Measurements from ENCODE around the gene SOX1. TPM values are rescaled to one million over a fixed set of nuclear protein-coding genes. Genes with fewer than 3 reads are reported as not detected.

Gene SOX1
- total and polyA plus RNA-seq, 4 donors, result 0.99 to 8.0 (median 4.2) TPM

DNA sequence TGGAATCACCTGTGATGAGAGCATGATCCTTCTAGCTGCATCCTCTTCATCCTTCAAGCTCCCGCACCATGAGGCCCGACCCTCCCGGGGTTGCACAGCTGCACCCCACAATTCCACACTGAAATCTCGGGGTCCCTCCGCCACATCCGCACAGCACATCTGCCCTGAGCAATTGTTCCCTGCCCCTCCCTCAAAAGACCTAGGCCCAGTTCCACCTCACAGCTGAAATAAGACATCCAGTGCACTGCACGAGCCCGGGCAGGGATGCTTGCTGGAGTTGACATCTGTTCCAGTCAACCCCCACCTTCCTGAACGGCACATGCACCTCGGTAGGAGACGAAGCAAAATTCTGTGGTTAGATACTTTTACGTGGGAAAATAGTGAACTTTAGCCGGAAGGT lies 14.7 kb upstream of the SOX1 start:
- H3K27me3 ChIP-seq (ENCODE audit: control insufficient read depth, insufficient read depth, low read length), result peaks cover 63% of the 10 kb centered on the region
- DNase-seq (ENCODE audit: low read depth in 4 of 6, low spot score in 6 of 6), result peak in 1 of 6 donors; percentile 1
- H3K4me1 ChIP-seq (ENCODE audit: control insufficient read depth, insufficient read depth, low read length), result peaks cover 39% of the 10 kb centered on the region
- no peaks in the 10 kb centered on the region for H3K9me3 ChIP-seq (ENCODE audit: control insufficient read depth, insufficient read depth, low read length)
- 64% methylated on average over 6 of the region's 13 CpGs for WGBS (ENCODE audit: insufficient coverage)
- no peak overlapping the region for H3K27ac ChIP-seq (ENCODE audit: low read depth, low read length)
- no peak overlapping the region for H3K4me3 ChIP-seq (ENCODE audit: low read depth, low read length)
- H3K36me3 ChIP-seq (ENCODE audit: control insufficient read depth, insufficient read depth, low read length), result no peaks in the 10 kb centered on the region

DNA sequence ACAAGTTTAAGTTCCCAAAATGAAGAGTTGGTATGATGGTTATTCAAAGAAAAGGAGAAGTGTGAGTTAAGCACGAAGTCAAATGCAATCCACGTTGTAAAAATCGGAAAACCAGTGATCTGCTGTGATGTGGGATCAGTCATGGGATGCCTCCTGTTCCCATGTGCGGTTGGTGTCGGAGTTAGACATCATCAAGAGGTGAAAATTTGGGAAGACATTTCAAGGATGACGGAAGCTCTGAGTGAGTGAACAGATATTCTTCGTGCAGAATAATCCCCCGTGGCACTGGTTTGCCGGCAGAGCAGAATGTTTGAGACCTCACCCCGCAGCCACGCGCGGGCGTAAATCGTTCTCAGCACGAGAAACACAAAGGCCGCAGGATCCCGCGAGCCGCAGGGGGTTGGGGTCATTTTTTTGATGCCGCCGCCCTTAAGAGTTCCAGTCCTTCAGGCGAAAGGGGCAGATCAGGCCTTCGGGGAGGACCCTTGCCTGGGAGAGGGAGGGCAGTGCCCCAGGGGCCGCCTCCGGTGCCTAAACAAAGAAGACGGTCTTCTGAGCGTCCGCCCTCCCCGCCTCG lies 13.7 kb upstream of the SOX1 start:
- Histone ChIP-seq H3K36me3 (ENCODE audit: control insufficient read depth, insufficient read depth, low read length) (no peaks in the 10 kb centered on the region), H3K27me3 (ENCODE audit: control insufficient read depth, insufficient read depth, low read length) (peaks cover 73% of the 10 kb centered on the region), H3K9me3 (ENCODE audit: control insufficient read depth, insufficient read depth, low read length) (no peaks in the 10 kb centered on the region), H3K4me3 (ENCODE audit: low read depth, low read length) (no peak overlapping the region), H3K27ac (ENCODE audit: low read depth, low read length) (no peak overlapping the region), H3K4me1 (ENCODE audit: control insufficient read depth, insufficient read depth, low read length) (peaks cover 49% of the 10 kb centered on the region)
- DNase-seq (ENCODE audit: low read depth in 4 of 6, low spot score in 6 of 6), result peak in 2 of 6 donors; percentile 8 to 16
- WGBS (ENCODE audit: insufficient coverage), result 32% methylated on average over 31 of the region's 31 CpGs

DNA sequence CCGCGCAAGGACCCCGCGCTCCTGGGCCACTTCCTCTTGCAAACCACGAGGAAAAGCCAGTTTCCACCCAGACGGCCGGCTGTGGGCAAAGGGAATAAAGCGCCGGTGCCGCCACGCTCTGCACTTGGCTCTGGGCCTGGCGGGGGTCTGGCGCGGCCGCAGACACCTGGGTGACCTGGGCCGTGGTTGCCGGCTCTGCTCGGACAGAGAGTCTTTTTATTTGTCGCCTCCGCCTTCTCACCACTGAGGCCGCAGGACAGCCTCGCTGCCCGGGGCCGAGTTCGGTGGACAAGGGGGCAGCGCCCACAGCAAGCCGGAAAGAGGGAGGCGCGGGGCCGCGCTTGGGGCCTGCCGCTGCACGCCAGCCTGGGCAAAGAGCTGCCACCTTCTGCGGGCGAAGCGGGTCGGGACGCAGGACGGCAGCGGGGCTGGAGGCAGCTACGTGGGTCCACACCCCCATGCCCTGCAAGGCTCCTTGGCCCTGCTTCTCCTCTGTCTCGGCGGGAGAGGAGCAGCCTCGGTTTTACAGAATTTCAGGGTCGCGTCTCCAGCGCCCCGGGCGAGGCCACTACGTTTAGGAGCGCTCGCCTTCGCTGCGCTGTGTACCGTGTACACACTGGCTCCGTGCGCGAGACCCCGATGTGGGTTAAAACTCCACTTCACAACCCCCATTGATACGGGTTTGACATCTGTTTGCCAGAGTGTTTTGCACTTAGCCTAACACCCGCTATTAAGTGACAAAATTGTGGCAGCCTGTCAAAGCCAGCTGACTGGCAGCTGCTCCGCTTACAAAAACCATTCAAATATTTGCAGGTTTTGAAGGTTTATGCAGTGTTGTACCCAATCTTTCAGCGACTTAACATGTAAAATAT lies 13.0 kb upstream of the SOX1 start:
- 3% methylated on average over 60 of the region's 63 CpGs for WGBS (ENCODE audit: insufficient coverage)
- DNase-seq (ENCODE audit: low read depth in 4 of 6, low spot score in 6 of 6), result peak in 2 of 6 donors; percentile 66 to 79
- Histone ChIP-seq H3K27me3 (ENCODE audit: control insufficient read depth, insufficient read depth, low read length) (peaks cover 81% of the 10 kb centered on the region), H3K4me1 (ENCODE audit: control insufficient read depth, insufficient read depth, low read length) (peaks cover 51% of the 10 kb centered on the region), H3K9me3 (ENCODE audit: control insufficient read depth, insufficient read depth, low read length) (no peaks in the 10 kb centered on the region), H3K36me3 (ENCODE audit: control insufficient read depth, insufficient read depth, low read length) (no peaks in the 10 kb centered on the region), H3K4me3 (ENCODE audit: low read depth, low read length) (no peak overlapping the region), H3K27ac (ENCODE audit: low read depth, low read length) (no peak overlapping the region)

DNA sequence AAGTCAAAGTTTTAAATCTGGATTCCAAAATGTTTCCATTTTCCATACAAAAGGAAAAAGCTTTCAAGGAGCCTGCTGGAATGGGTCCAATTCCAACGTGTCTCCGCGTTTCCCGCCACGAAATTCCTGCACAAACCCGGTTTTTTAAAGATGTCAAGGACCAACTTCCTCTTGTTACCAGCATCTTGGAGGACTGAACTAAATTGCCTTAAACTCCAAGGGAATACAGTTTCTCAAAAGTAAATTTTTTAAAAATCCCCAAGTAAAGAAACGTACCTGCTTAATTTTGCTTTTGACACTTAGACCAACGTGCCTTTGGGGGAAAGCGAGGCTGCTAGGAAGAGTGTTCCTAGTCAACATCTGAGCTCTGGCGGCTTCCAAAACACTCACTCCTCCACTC lies 12.3 kb upstream of the SOX1 start:
- H3K9me3 ChIP-seq (ENCODE audit: control insufficient read depth, insufficient read depth, low read length), result no peaks in the 10 kb centered on the region
- no peak overlapping the region for H3K4me3 ChIP-seq (ENCODE audit: low read depth, low read length)
- 5% methylated on average over 7 of the region's 10 CpGs for WGBS (ENCODE audit: insufficient coverage)
- no peak for DNase-seq (ENCODE audit: low read depth in 4 of 6, low spot score in 6 of 6)
- H3K27ac ChIP-seq (ENCODE audit: low read depth, low read length), result no peak overlapping the region
- peaks cover 87% of the 10 kb centered on the region for H3K27me3 ChIP-seq (ENCODE audit: control insufficient read depth, insufficient read depth, low read length)
- H3K36me3 ChIP-seq (ENCODE audit: control insufficient read depth, insufficient read depth, low read length), result no peaks in the 10 kb centered on the region
- H3K4me1 ChIP-seq (ENCODE audit: control insufficient read depth, insufficient read depth, low read length), result peaks cover 51% of the 10 kb centered on the region

DNA sequence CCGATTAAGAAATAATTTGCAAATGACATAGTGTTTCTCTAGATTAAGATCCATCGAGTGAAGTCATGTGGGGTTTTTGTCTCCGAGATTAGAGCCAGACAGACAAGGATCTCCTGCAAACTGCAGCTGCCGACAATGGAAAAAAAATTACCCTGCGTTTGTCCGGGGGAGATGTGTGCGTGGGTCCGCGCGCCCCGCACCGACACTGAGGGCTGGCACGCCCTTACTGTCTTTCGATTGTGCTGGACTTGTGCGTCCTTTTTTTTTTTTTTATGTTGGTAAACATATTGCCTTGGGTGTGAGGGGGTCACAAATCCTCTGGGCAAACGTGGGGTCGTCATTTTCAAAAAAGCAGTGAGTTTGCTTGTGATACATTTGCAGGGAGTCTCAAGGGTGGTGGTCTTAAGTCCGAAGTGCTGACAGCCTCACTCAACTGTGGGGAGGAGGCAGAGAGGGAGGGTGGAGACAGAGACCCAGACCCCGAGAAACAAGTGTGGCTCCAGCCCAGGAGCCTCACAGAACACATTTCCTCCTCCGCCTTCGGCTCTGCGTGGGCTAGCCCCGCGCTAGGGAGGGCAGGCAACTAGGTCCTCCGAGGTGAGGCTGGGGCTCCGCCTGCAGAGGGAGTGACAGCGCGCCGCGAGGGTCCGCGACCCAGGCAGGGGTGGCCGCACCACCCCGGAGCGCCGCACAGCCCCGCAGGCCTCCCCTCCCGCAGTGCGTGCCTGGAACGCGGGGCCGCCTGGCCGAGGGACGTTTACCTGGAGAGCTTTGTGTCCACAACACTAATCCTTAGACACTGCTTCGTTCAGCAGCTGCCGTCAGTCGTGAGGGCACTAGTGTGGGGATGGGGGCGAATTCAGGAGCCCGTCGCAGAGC lies 11.7 kb upstream of the SOX1 start:
- peaks cover 93% of the 10 kb centered on the region for H3K27me3 ChIP-seq (ENCODE audit: control insufficient read depth, insufficient read depth, low read length)
- DNase-seq (ENCODE audit: low read depth in 4 of 6, low spot score in 6 of 6), result peak in 2 of 6 donors; percentile 16 to 48
- peaks cover 51% of the 10 kb centered on the region for H3K4me1 ChIP-seq (ENCODE audit: control insufficient read depth, insufficient read depth, low read length)
- H3K36me3 ChIP-seq (ENCODE audit: control insufficient read depth, insufficient read depth, low read length), result no peaks in the 10 kb centered on the region
- H3K27ac ChIP-seq (ENCODE audit: low read depth, low read length), result no peak overlapping the region
- no peak overlapping the region for H3K4me3 ChIP-seq (ENCODE audit: low read depth, low read length)
- no peaks in the 10 kb centered on the region for H3K9me3 ChIP-seq (ENCODE audit: control insufficient read depth, insufficient read depth, low read length)
- WGBS (ENCODE audit: insufficient coverage), result 2% methylated on average over 44 of the region's 50 CpGs

DNA sequence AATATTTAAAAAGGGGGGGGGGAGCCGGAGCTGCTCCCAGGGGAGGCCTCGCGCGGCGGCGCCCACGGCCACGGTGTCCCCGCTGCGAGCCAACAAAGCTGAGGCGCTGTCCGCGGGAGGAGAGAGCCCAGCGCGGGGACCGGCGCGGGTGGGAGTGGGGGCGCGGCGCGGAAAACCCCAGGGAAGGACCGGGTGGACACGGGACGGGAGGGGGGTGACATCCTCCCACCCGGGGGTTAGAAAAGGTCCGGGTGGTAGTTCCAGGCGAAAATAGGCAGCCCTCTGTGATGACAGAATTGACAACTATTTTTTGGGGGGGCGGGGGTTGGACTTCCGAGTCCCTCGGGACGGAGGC lies 11.1 kb upstream of the SOX1 start:
- H3K27me3 ChIP-seq (ENCODE audit: control insufficient read depth, insufficient read depth, low read length), result peaks cover 97% of the 10 kb centered on the region
- H3K36me3 ChIP-seq (ENCODE audit: control insufficient read depth, insufficient read depth, low read length), result peaks cover under 1% of the 10 kb centered on the region
- H3K9me3 ChIP-seq (ENCODE audit: control insufficient read depth, insufficient read depth, low read length), result no peaks in the 10 kb centered on the region
- no peak overlapping the region for H3K4me3 ChIP-seq (ENCODE audit: low read depth, low read length)
- H3K27ac ChIP-seq (ENCODE audit: low read depth, low read length), result no peak overlapping the region
- DNase-seq (ENCODE audit: low read depth in 4 of 6, low spot score in 6 of 6), result no peak
- peaks cover 51% of the 10 kb centered on the region for H3K4me1 ChIP-seq (ENCODE audit: control insufficient read depth, insufficient read depth, low read length)
- under 1% methylated on average over 31 of the region's 32 CpGs for WGBS (ENCODE audit: insufficient coverage)

DNA sequence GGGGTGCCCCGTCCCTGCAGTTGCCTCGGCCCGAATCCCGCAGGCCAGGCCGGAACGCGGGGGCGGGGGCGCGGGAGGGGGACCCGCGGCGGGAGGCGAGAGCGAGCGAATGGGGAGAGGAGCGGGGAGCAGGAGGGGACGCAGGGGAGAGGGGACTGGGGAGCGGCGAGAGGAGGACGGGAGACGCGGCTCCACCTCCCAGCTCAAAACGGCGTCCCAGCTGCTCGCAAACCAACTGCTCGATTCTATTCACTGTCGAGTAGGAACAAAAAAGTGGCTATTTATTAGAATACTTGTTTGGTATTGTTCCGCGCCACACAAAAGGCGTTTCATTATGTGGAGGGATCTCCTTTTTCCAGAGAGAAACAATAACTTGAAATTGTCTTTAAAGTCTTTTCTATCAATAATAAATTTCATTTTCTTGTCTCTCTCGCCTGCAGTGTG lies 10.6 kb upstream of the SOX1 start:
- WGBS (ENCODE audit: insufficient coverage), result 3% methylated on average over 14 of the region's 32 CpGs
- Histone ChIP-seq H3K36me3 (ENCODE audit: control insufficient read depth, insufficient read depth, low read length) (peaks cover 4% of the 10 kb centered on the region), H3K27ac (ENCODE audit: low read depth, low read length) (no peak overlapping the region), H3K4me1 (ENCODE audit: control insufficient read depth, insufficient read depth, low read length) (peaks cover 55% of the 10 kb centered on the region), H3K4me3 (ENCODE audit: low read depth, low read length) (no peak overlapping the region), H3K9me3 (ENCODE audit: control insufficient read depth, insufficient read depth, low read length) (no peaks in the 10 kb centered on the region), H3K27me3 (ENCODE audit: control insufficient read depth, insufficient read depth, low read length) (peaks cover 97% of the 10 kb centered on the region)
- peak in 1 of 6 donors; percentile 79 for DNase-seq (ENCODE audit: low read depth in 4 of 6, low spot score in 6 of 6)

DNA sequence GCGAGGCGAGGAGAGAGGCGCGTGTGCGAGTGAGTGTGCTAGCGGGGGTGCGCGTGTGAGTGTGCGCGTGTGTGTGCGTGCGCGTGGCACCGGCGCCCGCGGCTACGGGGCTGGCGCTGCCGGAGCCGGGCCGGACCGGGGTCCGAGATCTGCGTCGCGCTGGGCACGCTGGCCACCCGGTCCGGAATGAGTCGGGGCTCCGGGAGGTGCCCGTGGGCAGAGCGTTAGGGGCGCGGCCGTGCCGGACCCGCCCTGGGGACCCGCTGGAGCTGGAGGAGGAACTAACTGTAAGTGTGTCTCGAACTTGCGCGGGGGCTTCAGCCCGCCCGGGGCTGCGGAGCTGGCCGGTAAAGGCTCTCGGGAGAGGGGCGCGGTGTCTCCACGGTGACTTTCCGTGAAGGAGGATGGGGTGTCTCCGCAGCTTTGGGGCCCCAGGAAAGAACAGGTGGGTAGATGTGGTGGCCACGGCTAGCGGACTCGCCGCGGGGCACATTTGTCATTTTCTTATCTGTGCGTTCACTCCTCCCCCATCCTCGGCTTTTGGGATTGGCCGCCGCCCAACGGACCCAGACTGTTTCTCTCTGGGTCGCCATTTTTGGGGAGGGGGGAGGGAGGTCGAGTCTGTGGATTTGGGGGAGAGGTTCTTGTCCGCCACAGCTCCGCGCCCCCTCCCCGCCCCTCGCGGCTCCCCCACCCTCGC lies 10.1 kb upstream of the SOX1 start:
- peaks cover 59% of the 10 kb centered on the region for H3K4me1 ChIP-seq (ENCODE audit: control insufficient read depth, insufficient read depth, low read length)
- under 1% methylated on average over 53 of the region's 72 CpGs for WGBS (ENCODE audit: insufficient coverage)
- peaks cover 99% of the 10 kb centered on the region for H3K27me3 ChIP-seq (ENCODE audit: control insufficient read depth, insufficient read depth, low read length)
- no peaks in the 10 kb centered on the region for H3K9me3 ChIP-seq (ENCODE audit: control insufficient read depth, insufficient read depth, low read length)
- peak in 2 of 6 donors; percentile 9 to 74 for DNase-seq (ENCODE audit: low read depth in 4 of 6, low spot score in 6 of 6)
- H3K27ac ChIP-seq (ENCODE audit: low read depth, low read length), result no peak overlapping the region
- peak overlapping the region; percentile 17 for H3K4me3 ChIP-seq (ENCODE audit: low read depth, low read length)
- H3K36me3 ChIP-seq (ENCODE audit: control insufficient read depth, insufficient read depth, low read length), result peaks cover 4% of the 10 kb centered on the region

DNA sequence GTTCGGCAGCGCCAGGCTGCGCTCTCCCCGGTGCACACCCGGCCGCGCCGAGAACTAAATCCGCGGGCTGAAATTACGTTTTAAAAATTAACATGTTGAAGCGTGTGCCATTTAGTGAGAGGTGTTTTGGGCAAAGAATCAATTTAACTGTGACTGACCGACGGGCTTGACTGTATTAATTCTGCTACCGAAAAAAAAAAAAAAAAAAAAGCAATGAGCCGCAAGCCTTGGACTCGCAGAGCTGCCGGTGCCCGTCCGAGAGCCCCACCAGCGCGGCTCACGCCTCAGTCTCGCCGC lies 9.6 kb upstream of the SOX1 start:
- H3K27ac ChIP-seq (ENCODE audit: low read depth, low read length), result no peak overlapping the region
- peaks cover 99% of the 10 kb centered on the region for H3K27me3 ChIP-seq (ENCODE audit: control insufficient read depth, insufficient read depth, low read length)
- peaks cover 59% of the 10 kb centered on the region for H3K4me1 ChIP-seq (ENCODE audit: control insufficient read depth, insufficient read depth, low read length)
- H3K36me3 ChIP-seq (ENCODE audit: control insufficient read depth, insufficient read depth, low read length), result peaks cover 4% of the 10 kb centered on the region
- WGBS (ENCODE audit: insufficient coverage), result 2% methylated on average over 22 of the region's 25 CpGs
- no peak for DNase-seq (ENCODE audit: low read depth in 4 of 6, low spot score in 6 of 6)
- no peak overlapping the region for H3K4me3 ChIP-seq (ENCODE audit: low read depth, low read length)
- no peaks in the 10 kb centered on the region for H3K9me3 ChIP-seq (ENCODE audit: control insufficient read depth, insufficient read depth, low read length)

Data from spinal cord (tissue), 10 donors.